SH-SY5Y (cell line): ENCODE results near the gene KDM3A.

ENCODE experiments used
- GATA2 ChIP-seq: IDR thresholded peaks from 2 replicates; pipeline ENCODE4 v1.6.1; 2011; ENCODE audit warnings: mild to moderate bottlenecking, low read depth, low read length
- GATA3 ChIP-seq: IDR thresholded peaks from 2 replicates; pipeline ENCODE4 v1.6.1; 2011; ENCODE audit warnings: low read depth, mild to moderate bottlenecking, low read length, moderate library complexity

GRCh38 chr2:86491088-86491487 lies 49.9 kb downstream of the KDM3A start:
- TF ChIP-seq GATA3 (no peak), GATA2 (no peak)
